Mucosa of descending colon (tissue), 3 donors: ENCODE data around the gene MBD4. TPM values are rescaled to one million over a fixed set of nuclear protein-coding genes. Genes with fewer than 3 reads are reported as not detected.
"Not testable (repeated sequence)": the region's sequence is repeated elsewhere in the genome, so short reads cannot be mapped to it uniquely, and the experiment has no call there.

ENCODE experiments used
- ATAC-seq: fragments of 200-7000 bp; cut with Tn5 transposase; one replicate; pipeline ENCODE4 v1.9.1; 2020; ENCODE audit warnings: mild to moderate bottlenecking, moderate library complexity
- DNase-seq, 3 donors: peaks; one replicate each; pipeline ENCODE4 v3.0.0-alpha.2; 2020
- H3K36me3 ChIP-seq: fragments of 200-600 bp; one replicate; pipeline ENCODE4 v1.8.0; 2021; ENCODE audit warnings: low read depth, mild to moderate bottlenecking
- H3K4me1 ChIP-seq: fragments of 200-600 bp; one replicate; pipeline ENCODE4 v1.8.0; 2021; ENCODE audit warnings: low read depth, mild to moderate bottlenecking
- H3K4me3 ChIP-seq: fragments of 200-600 bp; one replicate; pipeline ENCODE4 v1.8.0; 2021; ENCODE audit warnings: mild to moderate bottlenecking
- H3K9me3 ChIP-seq: fragments of 200-600 bp; one replicate; pipeline ENCODE4 v1.8.0; 2021; ENCODE audit warnings: mild to moderate bottlenecking
- CTCF ChIP-seq: fragments of 200-600 bp; IDR thresholded peaks from one replicate; pipeline ENCODE4 v1.8.0; 2022; ENCODE audit warnings: antibody characterized with exemption, mild to moderate bottlenecking
- intact Hi-C, 2 donors: fragments of 100-400 bp; cut with DNase I in 1 of 2; cut with micrococcal nuclease in 1 of 2; formaldehyde crosslinking; loops; one replicate each; pipeline versions ENCODE4 v1.11.0 to v1.11.1; 2022; cut with DNase I, micrococcal nuclease
- total RNA-seq, 3 donors: library from RNA; stranded (reverse); fragmentation: NEBNext Ultra II Directional in 2 of 3; extraction: Animal tissue kit (Norgen Biotek cat#: 25700) in 2 of 3; gene quantifications; one replicate each; pipeline versions ENCODE4 v1.2.1 to v1.2.4, GENCODE V29; 2021 to 2023
- donor health status: DM: no; HTN: no; CAD: no; lungs with moderate emphysema.
- donor health status: DM: no; HTN: no; CAD: no.
- donor health status: DM: no; HTN: yes; CAD: no.

MBD4 gene
- total RNA-seq, 3 donors from 2014 or later = 26.6 to 30.6 (median 27.2) TPM

- ATAC-seq = no peak
- Histone ChIP-seq H3K36me3 (no peaks in the 10 kb centered on the region), H3K9me3 (no peaks in the 10 kb centered on the region), H3K4me1 (no peaks in the 10 kb centered on the region), H3K4me3 (no peak overlapping the region)
- DNase-seq = no peak
- intact Hi-C loops = no loop called here
- TF ChIP-seq CTCF = no peak
Measured at GRCh38 chr3:129483870-129484269, 44.1 kb upstream of the MBD4 start.

GRCh38 chr3:129482721-129483120 lies 43.0 kb upstream of the MBD4 start:
- DNase-seq (no peak), ATAC-seq (no peak)
- Histone ChIP-seq H3K36me3 (no peaks in the 10 kb centered on the region), H3K4me3 (no peak overlapping the region), H3K4me1 (no peaks in the 10 kb centered on the region), H3K9me3 (no peaks in the 10 kb centered on the region)
- intact Hi-C loops = no loop called here
- no peak for TF ChIP-seq CTCF

GRCh38 chr3:129481766-129482332 lies 42.1 kb upstream of the MBD4 start:
- peak in 1 of 3 donors; percentile 64 for DNase-seq
- intact Hi-C loops = no loop called here
- ATAC-seq = peak; percentile 55
- H3K9me3 ChIP-seq = no peaks in the 10 kb centered on the region
- TF ChIP-seq CTCF = no peak
- no peaks in the 10 kb centered on the region for H3K4me1 ChIP-seq
- H3K4me3 ChIP-seq = no peak overlapping the region
- H3K36me3 ChIP-seq = no peaks in the 10 kb centered on the region

- intact Hi-C loops, H3K4me3 ChIP-seq, DNase-seq, ATAC-seq, H3K4me1 ChIP-seq, H3K36me3 ChIP-seq, H3K9me3 ChIP-seq: not testable (repeated sequence)
Measured at GRCh38 chr3:129481225-129481765, 41.5 kb upstream of the MBD4 start.

GRCh38 chr3:129476586-129476985 lies 36.8 kb upstream of the MBD4 start:
- Histone ChIP-seq H3K4me1 (no peaks in the 10 kb centered on the region), H3K9me3 (no peaks in the 10 kb centered on the region), H3K4me3 (no peak overlapping the region), H3K36me3 (no peaks in the 10 kb centered on the region)
- no peak for TF ChIP-seq CTCF
- intact Hi-C loops = no loop called here
- DNase-seq (no peak), ATAC-seq (no peak)

DNA sequence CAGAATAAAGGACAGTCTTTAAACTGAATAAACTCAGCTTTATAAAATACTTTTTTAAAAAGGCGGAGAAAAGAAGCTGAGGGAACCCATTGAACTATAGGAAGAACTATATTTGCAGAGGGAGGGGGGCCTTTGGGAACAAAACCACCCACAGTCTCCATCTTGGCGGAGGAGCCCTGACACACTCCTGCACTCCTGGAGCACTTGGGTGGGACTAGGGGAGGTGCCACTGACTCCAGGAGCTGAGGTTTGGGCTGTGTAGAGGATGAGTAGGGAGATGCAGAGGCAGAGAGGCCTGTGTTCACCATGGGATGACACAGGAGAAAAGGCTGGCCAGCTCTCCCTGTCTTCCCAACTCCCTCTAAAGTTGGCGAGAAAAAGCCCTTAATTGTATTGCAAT lies 36.1 kb upstream of the MBD4 start:
- H3K36me3 ChIP-seq = no peaks in the 10 kb centered on the region
- no peaks in the 10 kb centered on the region for H3K9me3 ChIP-seq
- no peaks in the 10 kb centered on the region for H3K4me1 ChIP-seq
- intact Hi-C loops = no loop called here
- TF ChIP-seq CTCF = no peak
- DNase-seq (no peak), ATAC-seq (no peak)
- H3K4me3 ChIP-seq = no peak overlapping the region
